K562 treated with DMSO at 1 percent for 12 hours (cell line): ENCODE data around the gene NEURL1. TPM values are rescaled to one million over a fixed set of nuclear protein-coding genes. Genes with fewer than 3 reads are reported as not detected.

Experiments used
- total RNA-seq: library from RNA; unstranded; fragments of 300-600 nt; gene quantifications from 2 replicates; pipeline ENCODE4 v1.2.3, GENCODE V29; 2022; ENCODE audit not compliant: insufficient read depth

The NEURL1 gene
- total RNA-seq = 0.64 TPM in 1 of 2 replicates, not detected in the other

GRCh38 chr10:103493362-103493915 is at the start of gene NEURL1:
Gene NEURL1, plus strand, starts transcription at chr10:103493705. Its CDS starts 683 bp downstream, at chr10:103494388.

GRCh38 chr10:103451831-103452505 is 41.5 kb upstream of the NEURL1 start, which contains the start of gene CALHM2:
Gene CALHM2, minus strand, starts transcription at chr10:103452370. Its CDS starts 2,429 bp downstream, at chr10:103449941.

GRCh38 chr10:103458720-103459119 is 34.8 kb upstream of the NEURL1 start, which contains the start of gene CALHM1:
Gene CALHM1, minus strand, starts transcription at chr10:103458900. Its CDS starts 149 bp downstream, at chr10:103458751.

GRCh38 chr10:103479135-103479534 is 14.4 kb upstream of the NEURL1 start, which contains the start of gene CALHM3:
Gene CALHM3, minus strand, starts transcription at chr10:103479240. Its CDS starts 208 bp downstream, at chr10:103479032.

Other genes with a start within 250 kb of the NEURL1 start
- gene RPEL1, start 247.8 kb upstream of the NEURL1 start, total RNA-seq = not detected in 2 replicates
- not detected in 2 replicates for gene INA, start 216.6 kb upstream of the NEURL1 start, total RNA-seq
- gene PCGF6, start 142.6 kb upstream of the NEURL1 start, total RNA-seq = 9.6 and 18.2 TPM in 2 replicates
- 4.6 and 10.2 TPM in 2 replicates for gene TAF5, start 125.7 kb upstream of the NEURL1 start, total RNA-seq
- 484 and 546 TPM in 2 replicates for gene ATP5MK, start 97.2 kb upstream of the NEURL1 start, total RNA-seq
- gene PDCD11, start 97.1 kb upstream of the NEURL1 start, total RNA-seq = 8.8 and 22.4 TPM in 2 replicates
- 0.83 and 1.7 TPM in 2 replicates for gene CALHM2, start 41.3 kb upstream of the NEURL1 start, total RNA-seq
- not detected in 2 replicates for gene CALHM1, start 34.8 kb upstream of the NEURL1 start, total RNA-seq
- gene CALHM3, start 14.5 kb upstream of the NEURL1 start, total RNA-seq = not detected in 2 replicates